GM19438 (cell line): ENCODE results near the gene NEK3.
A peak's percentile ranks its signal among the peaks of the same experiment; 100 is the strongest.
"Not testable (repeated sequence)": the region's sequence is repeated elsewhere in the genome, so short reads cannot be mapped to it uniquely, and the experiment has no call there.

Experiments
- ATAC-seq: cut with Tn5 transposase; IDR thresholded peaks from one replicate; pipeline ENCODE4 v1.9.1; 2021; ENCODE audit warnings: low read depth; ENCODE audit not compliant: unreplicated experiment

Gene NEK3, protein sequence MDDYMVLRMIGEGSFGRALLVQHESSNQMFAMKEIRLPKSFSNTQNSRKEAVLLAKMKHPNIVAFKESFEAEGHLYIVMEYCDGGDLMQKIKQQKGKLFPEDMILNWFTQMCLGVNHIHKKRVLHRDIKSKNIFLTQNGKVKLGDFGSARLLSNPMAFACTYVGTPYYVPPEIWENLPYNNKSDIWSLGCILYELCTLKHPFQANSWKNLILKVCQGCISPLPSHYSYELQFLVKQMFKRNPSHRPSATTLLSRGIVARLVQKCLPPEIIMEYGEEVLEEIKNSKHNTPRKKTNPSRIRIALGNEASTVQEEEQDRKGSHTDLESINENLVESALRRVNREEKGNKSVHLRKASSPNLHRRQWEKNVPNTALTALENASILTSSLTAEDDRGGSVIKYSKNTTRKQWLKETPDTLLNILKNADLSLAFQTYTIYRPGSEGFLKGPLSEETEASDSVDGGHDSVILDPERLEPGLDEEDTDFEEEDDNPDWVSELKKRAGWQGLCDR

DNA sequence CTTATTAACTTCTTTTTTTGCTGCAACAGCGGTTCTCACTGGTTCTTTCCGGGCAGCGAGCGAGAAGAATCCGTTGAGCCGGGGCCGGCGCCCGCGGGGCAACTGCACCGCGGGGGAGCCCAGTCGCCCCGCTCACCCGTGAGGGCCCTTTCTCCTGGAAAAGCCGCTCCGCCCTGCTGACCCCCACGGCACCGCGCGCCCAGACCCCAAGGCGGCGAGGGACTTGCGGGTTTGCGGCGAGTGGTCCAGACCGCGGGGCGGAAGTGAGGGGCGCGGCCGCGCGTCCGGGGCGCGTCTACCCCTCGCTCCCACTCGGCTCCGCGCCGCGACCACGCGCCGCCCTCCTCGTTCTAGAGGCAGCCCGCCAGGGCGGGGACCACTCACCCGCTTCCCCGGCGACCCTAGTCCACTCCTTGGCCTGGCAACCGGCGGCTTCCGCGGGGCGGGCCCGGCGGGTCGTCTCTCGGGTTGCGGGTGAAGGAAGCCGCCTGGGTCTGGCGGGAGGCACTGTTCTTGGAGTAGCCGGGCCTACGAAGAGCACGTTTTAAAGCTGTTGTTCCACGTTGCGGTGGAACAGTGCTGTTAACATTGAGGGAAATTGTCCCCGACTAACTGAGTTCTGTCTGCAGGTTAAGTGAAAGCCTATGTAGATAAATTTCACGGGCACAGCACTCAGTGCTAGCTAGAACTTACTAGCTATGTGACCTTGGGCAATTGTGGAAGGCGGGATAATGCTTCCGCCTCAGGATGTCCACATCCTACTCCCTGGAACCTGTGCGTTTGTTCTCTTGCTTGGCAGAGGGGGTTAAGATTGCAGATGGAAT is at the start of gene NEK3:
Gene NEK3 (minus strand): TSS at position 439 of the 824 bp plus-strand sequence. CDS start 3,406 bp downstream, outside the sequence.
- peak; percentile 65 for ATAC-seq

DNA sequence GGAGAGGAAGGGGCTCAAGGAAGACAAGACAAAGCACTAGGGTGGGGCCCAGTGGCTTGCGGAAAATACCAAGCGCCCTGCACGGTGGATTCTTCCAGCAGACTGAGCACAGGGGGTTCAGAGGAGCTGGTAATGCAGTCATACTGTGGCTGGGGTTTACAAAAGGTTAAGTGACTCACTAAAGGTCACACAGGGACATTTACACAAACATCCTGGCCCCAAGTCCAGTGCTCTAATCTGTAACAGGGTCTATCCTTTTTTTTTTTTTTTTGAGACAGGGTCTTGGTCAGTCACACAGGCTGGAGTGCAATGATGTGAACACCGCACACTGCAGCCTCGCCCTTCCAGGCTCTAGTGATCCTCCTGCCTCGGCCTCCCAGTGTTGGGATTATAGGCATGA is 49.0 kb upstream of the NEK3 start:
- not testable (repeated sequence) for ATAC-seq

DNA sequence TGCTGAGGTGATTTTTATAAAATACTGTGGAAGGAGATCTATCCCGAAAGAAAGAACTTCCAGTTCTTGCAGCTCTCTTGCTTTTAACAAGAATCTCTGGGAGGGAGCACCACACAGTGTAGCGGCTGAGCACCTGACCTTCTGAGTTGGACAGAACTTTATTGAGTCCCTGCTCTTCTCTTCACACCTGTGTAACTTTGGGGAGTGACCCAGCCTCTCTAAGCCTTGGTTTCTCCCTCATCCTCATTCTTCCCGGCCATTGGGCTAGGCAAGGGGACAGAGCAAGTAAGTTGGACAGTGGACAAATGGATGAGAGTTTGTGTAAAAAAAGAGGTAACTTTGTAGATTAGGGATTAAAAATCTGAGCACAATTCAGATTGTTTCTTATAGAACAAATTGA is 48.5 kb upstream of the NEK3 start:
- not testable (repeated sequence) for ATAC-seq

DNA sequence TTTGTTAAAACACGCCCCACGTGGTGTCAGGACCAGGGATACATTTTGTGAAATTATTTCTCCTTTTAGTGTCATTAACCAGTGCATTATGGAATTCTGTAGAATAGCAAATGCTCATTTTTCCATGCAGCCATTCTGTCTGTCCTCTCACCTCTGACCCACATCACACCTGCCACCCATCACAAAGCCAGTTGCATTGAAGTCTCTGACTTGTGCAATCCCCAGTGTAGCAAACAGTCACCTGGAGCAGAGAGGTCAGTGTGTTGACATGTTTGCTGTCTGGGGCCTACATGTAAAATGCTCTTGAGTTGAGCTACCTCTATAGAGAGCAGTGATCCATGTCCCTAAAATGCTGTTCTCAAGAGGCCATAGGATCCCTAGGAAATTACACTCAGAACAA is 47.9 kb upstream of the NEK3 start:
- not testable (repeated sequence) for ATAC-seq

DNA sequence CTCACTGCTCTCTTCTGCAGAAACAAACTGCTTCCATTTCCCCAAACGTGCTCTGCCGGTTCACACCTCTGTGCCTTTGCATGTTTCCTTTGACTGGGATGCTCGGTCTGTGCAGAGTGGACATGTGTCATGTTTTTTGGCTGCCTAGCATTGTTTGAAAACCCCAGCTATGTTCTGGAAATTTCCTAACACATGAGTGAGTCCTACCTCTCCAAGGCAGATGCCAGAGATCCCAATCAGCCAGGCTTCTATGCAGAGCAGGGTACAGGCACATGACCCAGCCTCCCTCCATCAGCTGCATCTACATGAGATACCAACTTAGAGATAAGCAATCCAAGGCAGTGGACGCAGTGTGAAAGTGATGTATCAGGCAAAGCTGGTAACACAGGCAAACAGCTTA is 45.1 kb upstream of the NEK3 start:
- not testable (repeated sequence) for ATAC-seq

DNA sequence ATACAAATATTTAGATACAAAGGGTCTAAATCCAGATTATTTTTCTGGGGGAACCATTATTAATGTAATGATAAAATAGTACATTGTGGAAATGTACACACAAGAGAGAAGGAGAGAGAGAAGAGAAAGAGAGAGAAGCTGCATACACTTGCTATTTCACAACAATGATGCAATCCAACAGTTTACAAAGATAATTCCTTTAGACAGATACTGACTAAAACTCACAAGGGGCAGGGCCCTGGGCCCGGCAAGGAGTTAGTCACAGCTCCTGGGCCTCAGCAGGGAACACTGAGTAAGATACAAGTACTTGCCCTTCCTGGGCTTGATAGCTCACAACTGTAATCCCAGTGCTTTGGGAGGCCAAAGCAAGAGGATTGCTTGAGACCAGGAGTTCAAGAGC is 44.5 kb upstream of the NEK3 start:
- ATAC-seq, result not testable (repeated sequence)

DNA sequence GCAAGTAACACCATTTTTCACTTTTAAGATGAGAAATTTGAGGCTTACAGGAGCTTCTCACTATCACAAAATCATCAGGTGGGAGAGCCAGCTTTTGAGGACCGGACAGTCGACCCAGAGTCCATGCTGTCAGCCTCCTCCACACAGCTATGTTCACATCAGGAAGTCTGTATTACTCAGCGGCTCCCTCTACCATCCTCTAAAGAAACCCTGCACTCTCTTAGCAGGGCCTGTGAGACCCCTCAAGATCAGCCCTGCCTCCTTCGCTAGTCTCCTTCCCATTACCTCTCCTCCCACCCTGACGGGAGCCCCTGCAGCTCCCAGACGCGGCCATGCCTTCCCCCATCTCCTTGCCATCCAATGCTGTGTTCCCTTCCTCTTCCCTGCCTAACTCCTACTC is 43.1 kb upstream of the NEK3 start:
- ATAC-seq, result not testable (repeated sequence)

DNA sequence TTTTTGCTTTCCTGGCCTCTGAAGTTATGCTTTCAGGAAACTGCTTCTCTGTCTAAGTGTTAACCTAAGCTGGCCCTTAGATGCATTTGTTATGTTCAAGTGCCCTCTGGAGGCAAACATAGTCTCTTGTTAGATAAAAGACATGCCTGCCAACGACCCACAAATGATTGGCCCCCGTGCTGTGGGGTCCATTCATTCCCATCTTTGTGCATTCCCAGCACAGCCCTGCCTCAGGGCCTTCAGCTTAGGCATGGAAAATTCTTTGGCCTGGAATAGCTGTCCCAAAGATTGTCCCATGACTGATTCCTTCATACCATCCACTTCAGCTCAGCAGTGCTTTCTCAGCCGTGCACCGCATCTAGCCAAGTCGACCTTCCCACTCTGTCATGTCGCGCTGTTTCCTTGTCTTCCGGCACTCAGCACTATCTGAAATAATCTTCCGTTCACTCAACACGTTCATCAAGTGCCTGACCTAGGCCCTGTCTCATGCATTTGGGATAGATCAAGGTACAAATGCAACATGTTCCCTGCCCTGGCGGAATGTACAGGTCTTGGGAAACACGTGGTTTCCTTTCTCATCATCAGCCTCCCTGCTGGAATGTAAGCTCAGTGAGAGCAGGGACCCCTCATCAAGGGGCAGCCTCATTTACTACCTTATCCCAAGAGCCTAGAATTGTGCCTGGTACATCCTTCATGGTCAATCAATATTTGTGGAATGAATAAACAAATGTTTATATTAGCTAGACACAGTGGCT is 42.2 kb upstream of the NEK3 start:
- ATAC-seq, result not testable (repeated sequence)

DNA sequence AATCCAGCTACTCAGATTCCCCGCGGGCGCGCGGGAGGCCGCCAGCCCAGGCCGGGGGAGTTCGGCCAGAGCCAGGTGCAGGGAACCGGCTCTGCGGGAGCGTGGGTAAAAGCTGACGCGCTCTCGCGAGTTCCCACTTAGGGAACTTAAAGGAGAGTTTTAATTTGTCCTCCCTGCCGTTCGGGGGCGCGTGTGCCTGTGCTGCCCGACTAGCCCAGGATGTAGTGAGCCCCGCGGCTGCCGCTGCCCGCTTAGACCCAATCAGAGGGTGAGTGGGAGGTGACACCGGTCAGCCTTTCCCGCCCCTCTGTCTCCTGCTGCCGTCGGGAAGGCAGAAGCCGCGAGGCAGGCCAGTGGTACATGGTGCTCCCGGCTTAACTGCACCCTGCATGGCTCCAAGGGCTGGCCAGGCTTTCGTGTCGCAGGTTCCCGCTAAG is 36.0 kb upstream of the NEK3 start:
- ATAC-seq, result peak; percentile 68

DNA sequence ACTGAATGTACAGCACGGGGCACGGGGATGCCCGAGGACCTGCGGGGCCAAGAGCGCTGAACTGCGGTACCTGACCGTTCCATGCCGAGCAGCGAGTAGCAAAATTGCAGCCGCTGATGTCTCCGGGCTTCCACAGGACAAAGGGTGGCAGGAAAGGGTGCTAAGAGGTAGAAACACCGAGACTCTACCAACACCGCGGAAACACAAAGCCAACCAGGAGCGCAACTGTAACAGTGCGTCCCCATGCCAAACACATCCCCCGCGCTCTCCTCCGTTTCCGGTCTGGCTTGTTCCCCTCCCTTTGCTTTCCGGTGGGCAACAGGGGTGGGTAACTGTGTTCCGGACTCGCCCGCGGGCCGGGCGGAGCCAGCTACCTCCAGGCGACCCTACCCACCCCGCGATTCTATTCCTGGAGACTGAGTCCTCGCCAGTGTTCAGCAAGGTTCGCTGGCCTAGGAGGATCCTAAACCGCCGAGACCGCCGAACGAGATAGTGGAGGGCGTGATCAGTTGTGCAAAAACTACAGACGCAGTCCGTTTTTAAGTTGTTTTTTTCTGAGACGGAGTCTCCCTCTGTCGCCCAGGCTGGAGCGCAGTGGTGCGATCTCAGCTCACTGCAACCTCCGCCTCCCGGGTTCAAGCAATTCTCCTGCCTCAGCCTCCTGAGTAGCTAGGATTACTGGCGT is 34.9 kb upstream of the NEK3 start:
- ATAC-seq, result peak; percentile 61

DNA sequence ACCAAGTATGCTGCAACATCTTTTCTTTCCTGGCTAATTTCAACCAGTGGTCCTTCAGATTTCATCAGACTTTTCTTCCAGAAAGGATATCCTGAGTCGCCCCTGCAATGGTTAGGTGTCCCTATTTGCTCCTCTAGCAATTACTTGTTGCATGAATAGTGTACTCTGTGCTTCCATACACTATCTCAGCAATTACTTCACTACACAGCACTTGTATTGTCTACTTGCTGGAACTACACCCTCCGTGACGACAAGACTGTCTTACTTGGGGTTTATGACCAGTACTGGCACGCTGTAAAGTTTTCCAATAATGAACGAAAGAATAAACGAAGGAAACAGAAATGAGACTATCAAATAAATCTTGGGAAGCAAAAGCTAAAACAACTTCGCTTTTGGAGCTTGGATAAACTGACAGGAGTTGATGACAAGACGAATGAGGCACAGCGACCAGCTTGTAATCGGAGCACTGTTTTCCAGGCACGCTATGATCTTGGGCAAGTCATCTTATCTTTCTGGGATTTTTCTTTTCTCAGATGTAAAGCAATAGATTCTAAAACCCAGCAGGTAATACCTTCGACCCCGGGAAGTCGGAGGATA is 34.3 kb upstream of the NEK3 start:
- ATAC-seq, result not testable (repeated sequence)

DNA sequence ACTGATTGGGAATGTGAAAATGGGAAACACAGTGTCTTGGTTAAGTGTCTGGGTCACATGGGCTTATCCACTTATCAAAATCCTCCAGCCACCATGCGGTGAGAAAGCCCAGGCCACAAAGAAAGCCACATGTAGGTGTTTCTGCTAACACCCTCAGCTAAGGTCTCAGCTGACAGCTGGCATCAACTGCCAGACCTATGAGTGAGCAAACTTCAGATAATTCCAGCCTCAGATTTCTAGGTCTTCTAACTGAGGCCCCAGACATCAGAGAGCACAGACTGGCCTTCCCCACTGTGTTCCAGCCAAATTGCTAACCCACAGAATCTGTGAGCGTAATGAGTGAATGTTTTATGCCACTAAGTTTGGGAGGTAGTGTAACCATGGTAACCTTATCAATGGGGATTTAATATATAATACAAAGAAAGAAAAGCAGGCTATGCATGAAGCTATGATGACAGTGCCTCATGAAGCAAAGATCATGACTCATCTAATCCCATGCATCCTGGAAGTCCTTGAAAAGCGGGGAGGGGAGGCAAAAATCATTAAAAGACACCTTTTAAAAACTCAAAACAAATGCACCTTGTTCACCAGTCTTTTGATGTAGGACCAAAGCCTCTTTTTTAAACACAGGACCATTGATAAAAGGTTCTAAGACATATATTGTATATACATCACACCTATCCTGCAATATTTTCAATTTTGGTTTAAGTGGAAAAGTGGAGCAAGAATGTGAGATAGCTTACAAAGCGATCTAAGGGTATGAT is 28.2 kb upstream of the NEK3 start:
- not testable (repeated sequence) for ATAC-seq

DNA sequence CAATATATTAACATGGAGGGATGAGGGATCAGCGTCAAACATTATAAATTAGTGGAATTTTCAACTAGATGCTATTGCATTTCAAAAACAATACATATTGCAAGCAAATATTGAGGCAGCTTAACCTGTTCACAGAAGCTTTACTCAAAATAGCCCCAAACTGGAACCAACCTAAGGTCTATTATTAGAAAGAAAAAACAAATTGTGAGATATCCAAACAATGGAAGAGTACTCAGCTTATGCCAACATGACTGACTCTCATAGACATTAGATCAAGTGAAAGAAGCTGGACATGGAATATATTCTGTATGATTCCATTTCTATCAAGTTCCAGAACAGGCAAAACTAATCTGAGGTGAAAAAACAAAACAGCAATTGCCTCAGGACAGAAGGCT is 27.6 kb upstream of the NEK3 start:
- ATAC-seq, result no peak

DNA sequence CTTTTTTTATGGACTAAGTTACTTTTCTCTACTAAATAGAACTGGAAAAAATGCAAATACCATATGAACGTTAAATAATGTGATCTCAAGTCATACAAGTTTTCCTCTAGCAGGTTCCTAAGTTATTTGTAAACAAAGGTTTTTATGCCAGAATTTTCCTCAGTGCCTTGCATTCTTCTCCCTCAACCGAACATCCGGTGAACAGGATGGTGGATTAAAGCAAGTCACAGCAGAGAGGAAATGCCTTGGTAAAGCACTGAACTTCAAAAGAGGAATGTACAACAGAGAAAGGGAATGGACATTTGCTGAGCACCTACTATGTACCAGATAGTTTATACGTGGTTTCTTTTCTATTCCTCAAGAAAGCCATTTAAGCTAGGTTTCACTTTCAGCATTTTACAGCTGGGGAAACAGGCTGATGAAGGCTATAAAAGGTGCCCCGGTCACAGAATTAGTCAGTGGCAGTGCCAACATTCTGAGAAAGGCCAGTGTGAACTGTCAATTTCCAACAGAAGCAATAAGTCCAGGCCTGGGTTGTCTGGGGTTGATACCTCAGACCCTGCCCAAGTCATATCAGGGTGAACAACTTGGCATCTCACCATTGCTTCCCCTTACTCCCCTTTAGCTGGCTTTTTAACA is 22.0 kb upstream of the NEK3 start:
- ATAC-seq, result not testable (repeated sequence)

DNA sequence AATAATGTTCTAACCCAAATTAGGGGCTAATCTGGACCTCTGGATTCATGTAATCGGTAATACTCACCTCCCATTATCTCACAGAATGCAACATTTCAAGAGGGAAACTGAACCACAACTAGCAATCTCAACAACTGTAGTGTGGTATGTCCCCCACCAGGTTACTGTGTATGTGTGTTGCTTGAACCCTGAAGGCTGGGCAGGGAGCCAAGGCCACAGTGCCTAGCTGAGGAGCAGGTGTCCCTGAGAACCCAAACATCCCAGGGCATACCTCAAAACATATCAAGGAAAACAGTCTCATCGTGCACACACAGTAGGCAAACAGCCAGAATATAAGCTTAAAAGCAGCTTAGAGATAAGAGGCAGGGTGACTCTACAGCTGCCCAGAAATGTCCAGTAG is 20.5 kb upstream of the NEK3 start:
- ATAC-seq, result no peak

DNA sequence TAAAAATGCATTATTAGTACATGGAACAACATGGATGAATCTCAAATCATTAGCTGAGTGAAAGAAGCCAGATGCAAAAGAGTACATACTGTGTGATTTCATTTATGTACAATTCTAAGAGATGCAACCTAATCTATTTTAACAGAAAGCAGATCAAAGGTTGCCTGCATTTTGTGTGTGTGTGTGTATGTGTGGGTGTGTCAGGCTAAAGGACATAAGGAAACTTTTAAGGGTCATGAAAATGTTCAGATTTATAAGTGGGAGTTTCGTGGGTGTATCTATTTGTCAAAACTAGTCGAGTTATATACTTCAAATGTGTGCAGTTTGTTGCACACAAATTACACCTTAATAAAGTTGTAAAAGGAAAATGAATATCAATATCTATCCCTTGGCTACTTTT is 17.9 kb upstream of the NEK3 start:
- ATAC-seq, result no peak

DNA sequence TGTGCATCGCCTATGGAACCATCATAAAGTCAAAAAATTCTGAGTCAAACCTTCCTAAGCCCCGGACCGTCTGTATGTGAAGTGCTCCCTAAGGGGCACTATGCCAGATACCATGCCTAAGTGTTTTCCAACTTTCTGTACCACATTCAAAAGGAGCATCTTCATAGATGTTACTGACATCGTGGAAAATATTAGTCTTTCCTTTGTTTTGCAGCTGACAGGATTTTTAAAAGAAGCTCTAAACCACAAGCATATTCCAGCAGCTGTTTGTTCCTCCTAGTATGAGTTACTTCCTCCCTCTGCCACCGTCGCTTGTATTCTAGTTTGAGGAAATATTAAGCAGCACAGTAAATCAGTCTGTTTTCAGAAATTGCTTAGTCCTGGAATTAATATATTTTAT is 14.6 kb upstream of the NEK3 start:
- not testable (repeated sequence) for ATAC-seq

DNA sequence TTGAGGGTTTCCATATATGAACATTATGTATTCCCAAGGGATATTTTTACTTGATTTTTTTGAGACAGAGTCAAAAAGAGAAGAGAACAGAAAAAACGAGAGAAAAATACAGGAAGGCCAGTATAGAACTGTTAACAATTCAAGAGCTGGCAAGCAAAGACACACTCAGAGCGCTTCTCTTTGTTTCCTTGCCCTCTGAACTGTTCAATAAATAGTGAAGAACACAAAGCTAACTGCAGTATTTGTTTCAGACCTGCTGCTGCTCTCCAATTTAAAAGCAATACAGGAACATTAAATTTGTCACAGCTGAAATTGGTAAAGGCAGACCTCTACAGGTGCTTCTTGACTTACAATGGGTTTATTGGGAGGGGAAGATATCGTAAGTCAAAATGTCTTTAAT is 14.0 kb upstream of the NEK3 start:
- no peak for ATAC-seq
